Transverse colon (tissue), 4 donors: ENCODE measurements around the gene IL1A.

ENCODE experiments used
- CTCF ChIP-seq, 5 experiments: fragments of 200-600 bp in 3 of 5; fragments of 450-650 bp in 2 of 5; sonication (generic) in 3 of 5; IDR thresholded peaks; 1 replicate in 2 of 5; 2 replicates in 3 of 5; pipeline ENCODE4 v1.5.1; 2016 to 2017; ENCODE audit warnings: antibody characterized with exemption in 5 of 5, inconsistent platforms in 3 of 5, mild to moderate bottlenecking in 2 of 5, moderate library complexity in 1 of 5
- EP300 ChIP-seq: sonication (generic); formaldehyde crosslinking; IDR thresholded peaks from one replicate; pipeline ENCODE4 v1.6.1; 2017; ENCODE audit warnings: antibody characterized with exemption, low read depth
- POLR2A ChIP-seq: fragments of 450-650 bp; IDR thresholded peaks from one replicate; pipeline ENCODE4 v1.6.1; 2016; ENCODE audit warnings: antibody characterized with exemption, mild to moderate bottlenecking, moderate library complexity
- POLR2AphosphoS5 ChIP-seq, 3 donors: sonication (generic); formaldehyde crosslinking; IDR thresholded peaks; one replicate each; pipeline ENCODE4 v1.6.1; 2016; ENCODE audit warnings: antibody characterized with exemption in 3 of 3

GRCh38 chr2:112825706-112826105 lies 41.4 kb upstream of the IL1A start:
- TF ChIP-seq CTCF (IDR thresholded peaks at IDR 0.05) (no peak), POLR2AphosphoS5 (IDR thresholded peaks at IDR 0.05) (no peak), POLR2A (no peak), EP300 (no peak)
